PFSK-1 (cell line): ENCODE results near the gene TLCD5.

Source experiments
- FOXP2 ChIP-seq: optimal IDR thresholded peaks from 2 replicates; pipeline ENCODE3; 2011; ENCODE audit warnings: borderline replicate concordance, control low read depth, inconsistent platforms; ENCODE audit not compliant: insufficient read depth; ENCODE audit errors: extremely low read length, extremely low read depth
- POLR2AphosphoS5 ChIP-seq: IDR thresholded peaks from 2 replicates; pipeline ENCODE4 v1.6.1; 2012; ENCODE audit warnings: low read depth, mild to moderate bottlenecking, control low read depth, low read length, moderate library complexity
- SIN3A ChIP-seq: IDR thresholded peaks from 2 replicates; pipeline ENCODE4 v1.6.1; 2012; ENCODE audit warnings: mild to moderate bottlenecking, low read length, moderate library complexity, borderline replicate concordance; ENCODE audit not compliant: insufficient read depth
- TAF1 ChIP-seq: IDR thresholded peaks from 2 replicates; pipeline ENCODE4 v1.6.1; 2012; ENCODE audit warnings: low read length, control low read depth, borderline replicate concordance; ENCODE audit not compliant: insufficient read depth
- TF ChIP-seq, protein P1 (sequence below), 2 experiments: IDR thresholded peaks; 2 replicates each; pipeline versions ENCODE4 v1.6.1 to v1.8.0; 2011 to 2012; ENCODE audit warnings: low read depth in 2 of 2, low read length in 2 of 2, control low read depth in 1 of 2, inconsistent platforms in 1 of 2, mild to moderate bottlenecking in 1 of 2, moderate library complexity in 1 of 2; ENCODE audit not compliant: insufficient read depth in 1 of 2

DNA sequence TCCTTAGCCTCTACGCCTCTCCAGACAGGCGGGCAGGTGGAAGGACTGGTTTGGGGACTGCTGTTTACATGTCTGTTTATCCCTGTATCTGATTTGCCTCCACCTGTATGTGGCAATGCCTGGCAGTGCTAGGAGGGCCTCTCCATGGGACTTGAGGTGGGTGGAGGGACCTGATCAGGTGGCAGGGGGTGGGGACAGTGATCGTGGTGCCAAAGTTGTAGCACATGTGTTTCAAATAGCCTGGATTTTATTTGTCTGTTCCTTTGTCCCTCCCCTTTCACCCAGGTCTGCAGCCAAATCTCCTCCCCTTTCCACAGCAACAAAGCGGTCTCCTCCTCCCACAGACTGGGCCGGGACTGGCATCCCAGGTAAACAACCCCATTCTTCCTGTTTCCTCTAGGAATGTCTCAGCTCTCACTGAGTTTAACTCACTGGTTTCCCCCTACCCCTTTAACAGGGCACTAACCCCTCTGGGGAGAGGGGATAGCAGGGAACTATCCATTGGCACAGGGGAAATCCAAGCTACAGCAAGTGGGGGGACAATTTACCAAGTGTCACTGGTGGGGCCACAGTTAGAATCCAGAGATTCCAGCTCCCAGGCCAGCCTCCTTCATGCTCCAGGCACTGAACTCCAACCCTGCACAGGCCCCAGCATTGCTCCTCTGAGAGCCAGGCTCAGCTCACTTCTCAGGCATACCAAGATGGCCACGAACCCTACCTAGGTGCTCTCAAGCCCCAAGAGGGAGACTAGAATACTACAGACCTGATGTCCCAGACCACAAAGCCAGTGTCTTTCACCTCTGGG lies 22.9 kb upstream of the TLCD5 start:
- TF ChIP-seq POLR2AphosphoS5 (no peak), TAF1 (no peak), FOXP2 (no peak), SIN3A (no peak)
- TF ChIP-seq, protein P1, sequence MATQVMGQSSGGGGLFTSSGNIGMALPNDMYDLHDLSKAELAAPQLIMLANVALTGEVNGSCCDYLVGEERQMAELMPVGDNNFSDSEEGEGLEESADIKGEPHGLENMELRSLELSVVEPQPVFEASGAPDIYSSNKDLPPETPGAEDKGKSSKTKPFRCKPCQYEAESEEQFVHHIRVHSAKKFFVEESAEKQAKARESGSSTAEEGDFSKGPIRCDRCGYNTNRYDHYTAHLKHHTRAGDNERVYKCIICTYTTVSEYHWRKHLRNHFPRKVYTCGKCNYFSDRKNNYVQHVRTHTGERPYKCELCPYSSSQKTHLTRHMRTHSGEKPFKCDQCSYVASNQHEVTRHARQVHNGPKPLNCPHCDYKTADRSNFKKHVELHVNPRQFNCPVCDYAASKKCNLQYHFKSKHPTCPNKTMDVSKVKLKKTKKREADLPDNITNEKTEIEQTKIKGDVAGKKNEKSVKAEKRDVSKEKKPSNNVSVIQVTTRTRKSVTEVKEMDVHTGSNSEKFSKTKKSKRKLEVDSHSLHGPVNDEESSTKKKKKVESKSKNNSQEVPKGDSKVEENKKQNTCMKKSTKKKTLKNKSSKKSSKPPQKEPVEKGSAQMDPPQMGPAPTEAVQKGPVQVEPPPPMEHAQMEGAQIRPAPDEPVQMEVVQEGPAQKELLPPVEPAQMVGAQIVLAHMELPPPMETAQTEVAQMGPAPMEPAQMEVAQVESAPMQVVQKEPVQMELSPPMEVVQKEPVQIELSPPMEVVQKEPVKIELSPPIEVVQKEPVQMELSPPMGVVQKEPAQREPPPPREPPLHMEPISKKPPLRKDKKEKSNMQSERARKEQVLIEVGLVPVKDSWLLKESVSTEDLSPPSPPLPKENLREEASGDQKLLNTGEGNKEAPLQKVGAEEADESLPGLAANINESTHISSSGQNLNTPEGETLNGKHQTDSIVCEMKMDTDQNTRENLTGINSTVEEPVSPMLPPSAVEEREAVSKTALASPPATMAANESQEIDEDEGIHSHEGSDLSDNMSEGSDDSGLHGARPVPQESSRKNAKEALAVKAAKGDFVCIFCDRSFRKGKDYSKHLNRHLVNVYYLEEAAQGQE (IDR thresholded peaks at IDR 0.05; ENCODE audit: insufficient read depth in 1 of 2, low read depth in 2 of 2, low read length in 2 of 2), result no peak
